Mesodermal cell (in vitro differentiated cells): Measurements from ENCODE around the gene RRBP1.

ENCODE experiments used
- H3K27ac ChIP-seq: 2 replicates; pipeline ENCODE4 v1.7.0; 2013; ENCODE audit warnings: mild to moderate bottlenecking, low read depth, low read length, moderate library complexity; ENCODE audit not compliant: severe bottlenecking
- H3K36me3 ChIP-seq: 2 replicates; pipeline ENCODE4 v1.7.1; 2013; ENCODE audit warnings: mild to moderate bottlenecking, low read length, moderate library complexity; ENCODE audit not compliant: control insufficient read depth, insufficient read depth
- H3K4me1 ChIP-seq: one replicate; pipeline ENCODE4 v1.7.1; 2013; ENCODE audit warnings: mild to moderate bottlenecking, low read length; ENCODE audit not compliant: insufficient read depth, control insufficient read depth, poor library complexity, severe bottlenecking
- H3K4me3 ChIP-seq: 2 replicates; pipeline ENCODE4 v1.7.0; 2013; ENCODE audit warnings: low read length, control low read depth, mild to moderate bottlenecking; ENCODE audit not compliant: insufficient read depth, poor library complexity, severe bottlenecking; ENCODE audit errors: extremely low read depth
- H3K9me3 ChIP-seq: 2 replicates; pipeline ENCODE4 v1.7.1; 2013; ENCODE audit warnings: mild to moderate bottlenecking, low read length, moderate library complexity; ENCODE audit not compliant: control insufficient read depth
- WGBS, 2 experiments: methylation state at CpG; one replicate each; pipeline ENCODE4 v1.1.5; 2013; ENCODE audit warnings: missing lambda C conversion rate in 2 of 2; ENCODE audit not compliant: insufficient coverage in 2 of 2; 5-methylcytosine and 5-hydroxymethylcytosine counted together

RRBP1 gene

DNA sequence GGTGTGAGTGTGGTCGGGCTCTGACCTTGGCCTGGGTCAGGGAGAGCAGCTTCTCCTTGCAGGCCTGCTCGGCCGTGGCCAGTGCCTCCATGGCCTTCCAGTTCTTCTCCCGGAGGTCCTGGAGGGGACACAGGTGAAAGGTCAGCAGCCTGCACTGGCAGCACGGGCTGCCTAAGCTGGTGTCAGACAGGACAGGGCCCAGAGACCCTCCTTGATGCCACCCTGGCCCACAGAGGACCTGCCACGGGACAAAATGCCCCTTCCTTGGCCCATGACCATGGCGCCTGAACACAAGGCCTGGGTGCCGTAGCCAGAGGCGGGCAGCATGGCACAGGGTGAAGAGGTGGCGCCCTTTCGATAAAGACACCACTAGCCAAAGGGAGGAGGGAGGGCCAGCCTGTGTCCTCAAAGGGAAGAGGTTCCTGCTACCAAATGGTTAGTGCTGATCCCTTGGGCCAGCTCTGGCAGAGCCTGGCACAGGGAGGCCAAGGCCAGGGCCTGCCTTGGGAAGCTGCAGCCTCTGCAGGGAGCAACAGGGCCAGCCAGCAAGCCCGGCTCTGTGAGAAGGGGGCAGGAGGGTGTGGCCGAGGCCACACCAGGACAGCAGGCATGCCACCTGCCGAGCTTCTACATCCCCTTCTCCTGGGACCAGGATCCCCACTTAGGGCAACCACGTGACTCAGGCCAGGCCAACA is 57.3 kb downstream of the RRBP1 start:
- Histone ChIP-seq H3K27ac (no peak overlapping the region), H3K36me3 (peaks cover 98% of the 10 kb centered on the region), H3K4me3 (no peak overlapping the region), H3K9me3 (no peaks in the 10 kb centered on the region), H3K4me1 (no peaks in the 10 kb centered on the region)
- 94 to 95% methylated on average over 14 to 15 of the region's 15 CpGs for WGBS, 2 experiments

DNA sequence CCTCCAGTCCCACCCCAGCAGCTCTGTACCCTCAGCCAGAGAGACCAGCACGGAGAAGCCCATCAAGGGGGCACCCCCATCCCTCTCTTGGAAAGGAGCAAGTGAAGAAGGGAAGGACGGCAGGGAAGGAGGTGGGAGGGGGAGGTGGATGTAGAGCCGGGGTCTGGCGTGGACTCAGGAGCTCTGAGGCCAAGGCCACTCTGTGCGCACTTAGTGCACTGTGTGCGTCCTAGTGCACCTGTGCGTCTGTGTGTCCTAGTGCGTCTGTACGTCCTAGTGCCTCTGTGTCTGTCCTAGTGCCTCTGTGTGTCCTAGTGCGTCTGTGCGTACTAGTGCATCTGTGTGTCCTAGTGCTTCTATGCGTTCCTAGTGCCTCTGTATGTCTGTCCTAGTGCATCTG is 58.0 kb downstream of the RRBP1 start:
- Histone ChIP-seq H3K4me3 (no peak overlapping the region), H3K27ac (no peak overlapping the region), H3K36me3 (peaks cover 98% of the 10 kb centered on the region), H3K9me3 (no peaks in the 10 kb centered on the region), H3K4me1 (no peaks in the 10 kb centered on the region)
- 98 to 100% methylated on average over 9 to 10 of the region's 12 CpGs for WGBS, 2 experiments

DNA sequence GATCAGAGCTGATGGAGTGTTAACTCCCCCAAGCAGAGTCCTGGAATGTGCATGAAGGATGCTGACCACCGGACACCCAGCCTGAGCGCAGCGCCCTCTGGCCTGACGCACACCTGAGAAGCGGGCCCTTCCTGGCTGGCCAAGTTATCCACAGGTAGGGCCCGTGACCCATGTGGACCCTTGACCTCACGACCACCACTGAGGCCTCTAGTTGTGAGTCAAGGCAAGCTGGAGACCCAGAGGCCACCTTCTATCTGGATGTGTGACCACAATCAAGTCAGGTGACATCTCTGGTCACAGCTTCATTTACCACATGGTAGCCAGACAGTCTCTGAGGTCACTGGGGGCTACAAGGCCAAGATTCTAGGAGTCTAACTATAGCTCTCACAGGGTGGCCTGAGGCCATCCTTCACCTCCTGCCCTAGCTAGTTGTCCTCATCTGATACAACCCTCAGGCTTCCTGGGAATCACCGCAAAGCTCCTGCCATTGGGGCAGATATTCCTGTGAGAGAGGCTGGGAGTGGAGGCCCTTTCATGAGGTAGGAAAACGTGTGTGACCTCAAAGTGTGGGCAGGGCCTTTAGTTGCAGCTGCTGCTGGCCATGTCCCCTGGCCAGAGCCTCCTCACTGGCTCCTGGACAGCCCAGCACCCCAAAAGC is 59.1 kb downstream of the RRBP1 start:
- Histone ChIP-seq H3K36me3 (peaks cover 97% of the 10 kb centered on the region), H3K4me3 (no peak overlapping the region), H3K27ac (no peak overlapping the region), H3K4me1 (no peaks in the 10 kb centered on the region), H3K9me3 (no peaks in the 10 kb centered on the region)
- 97 to 100% methylated on average over 7 to 8 of the region's 9 CpGs for WGBS, 2 experiments

DNA sequence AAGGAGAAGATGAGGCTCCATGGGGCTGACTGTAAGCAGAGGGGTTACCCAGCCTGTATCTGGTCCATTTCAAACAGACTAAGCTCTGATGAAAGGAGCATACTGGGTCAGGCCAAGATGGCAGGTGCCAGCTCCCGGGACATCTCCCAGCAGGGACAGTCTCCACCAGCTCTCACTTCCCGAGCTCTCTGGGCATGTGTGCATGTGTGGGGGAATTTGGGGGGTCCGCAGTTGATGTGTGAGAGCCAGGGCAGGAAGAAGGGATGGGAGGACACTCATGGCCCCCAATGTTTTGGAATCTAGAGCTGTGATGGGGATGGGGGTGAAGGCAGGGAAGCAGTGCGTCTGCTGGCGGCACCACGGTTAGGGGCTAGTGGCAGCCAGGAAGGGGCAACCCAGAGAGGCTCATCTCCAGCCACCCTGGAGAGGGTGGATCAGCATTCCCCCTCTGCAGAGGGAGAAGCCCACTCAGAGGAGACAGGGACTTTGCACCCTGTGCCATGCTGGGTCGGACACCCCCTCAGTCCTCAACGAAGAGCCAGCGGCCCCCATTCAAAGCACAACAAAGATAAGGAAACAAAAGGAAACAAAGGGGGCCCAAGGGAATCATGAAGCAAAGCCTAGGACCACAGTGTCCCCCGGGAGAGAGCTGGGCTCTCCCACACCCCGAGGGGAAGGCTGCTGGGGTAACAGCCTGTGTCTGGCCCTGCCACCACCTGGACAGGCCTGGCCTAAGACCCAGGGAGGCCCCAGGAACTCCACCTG is 59.8 kb downstream of the RRBP1 start:
- no peak overlapping the region for H3K4me3 ChIP-seq
- 99% methylated on average over 8 to 10 of the region's 11 CpGs for WGBS, 2 experiments
- H3K9me3 ChIP-seq: no peaks in the 10 kb centered on the region
- H3K4me1 ChIP-seq: no peaks in the 10 kb centered on the region
- no peak overlapping the region for H3K27ac ChIP-seq
- H3K36me3 ChIP-seq: peaks cover 96% of the 10 kb centered on the region

DNA sequence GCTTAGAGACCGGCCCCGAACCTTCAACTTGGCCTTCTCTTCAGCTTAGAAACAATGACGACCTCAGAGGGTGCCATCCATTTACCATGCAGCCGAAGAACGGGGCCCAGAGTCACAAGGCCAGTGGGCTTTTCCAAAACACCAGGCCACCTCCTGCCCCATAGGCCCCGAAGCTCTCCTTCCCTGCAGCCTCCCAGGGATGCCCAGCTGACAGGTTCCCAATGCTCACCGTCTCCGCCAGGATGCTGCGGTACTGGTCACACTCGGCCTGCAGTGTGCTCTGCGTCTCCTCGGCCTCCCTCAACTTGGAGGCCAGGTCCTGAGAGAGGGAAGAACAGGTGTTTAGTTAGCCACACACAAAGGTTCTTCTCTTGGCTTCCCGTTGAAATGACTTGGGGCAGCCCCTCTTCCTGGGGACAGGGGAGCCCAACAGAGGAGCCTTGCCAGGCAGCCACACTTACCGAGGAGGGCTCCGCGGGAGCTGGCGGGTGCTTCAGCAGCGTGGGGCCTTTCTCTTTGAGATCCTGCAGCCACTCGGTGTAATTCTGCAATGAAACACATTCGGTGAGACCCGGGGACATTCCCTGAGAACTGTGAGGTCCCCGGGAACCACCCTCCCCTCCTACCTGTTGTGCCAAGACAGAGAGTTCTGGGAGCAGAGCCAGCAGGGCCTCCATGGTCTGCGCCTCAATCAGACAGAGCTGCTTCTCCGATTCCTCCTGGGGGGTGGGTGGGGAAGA is 60.6 kb downstream of the RRBP1 start:
- no peaks in the 10 kb centered on the region for H3K9me3 ChIP-seq
- 97 to 98% methylated on average over 11 to 22 of the region's 24 CpGs for whole genome bisulfite sequencing, 2 experiments
- no peaks in the 10 kb centered on the region for H3K4me1 ChIP-seq
- peaks cover 96% of the 10 kb centered on the region for H3K36me3 ChIP-seq
- no peak overlapping the region for H3K4me3 ChIP-seq
- no peak overlapping the region for H3K27ac ChIP-seq

DNA sequence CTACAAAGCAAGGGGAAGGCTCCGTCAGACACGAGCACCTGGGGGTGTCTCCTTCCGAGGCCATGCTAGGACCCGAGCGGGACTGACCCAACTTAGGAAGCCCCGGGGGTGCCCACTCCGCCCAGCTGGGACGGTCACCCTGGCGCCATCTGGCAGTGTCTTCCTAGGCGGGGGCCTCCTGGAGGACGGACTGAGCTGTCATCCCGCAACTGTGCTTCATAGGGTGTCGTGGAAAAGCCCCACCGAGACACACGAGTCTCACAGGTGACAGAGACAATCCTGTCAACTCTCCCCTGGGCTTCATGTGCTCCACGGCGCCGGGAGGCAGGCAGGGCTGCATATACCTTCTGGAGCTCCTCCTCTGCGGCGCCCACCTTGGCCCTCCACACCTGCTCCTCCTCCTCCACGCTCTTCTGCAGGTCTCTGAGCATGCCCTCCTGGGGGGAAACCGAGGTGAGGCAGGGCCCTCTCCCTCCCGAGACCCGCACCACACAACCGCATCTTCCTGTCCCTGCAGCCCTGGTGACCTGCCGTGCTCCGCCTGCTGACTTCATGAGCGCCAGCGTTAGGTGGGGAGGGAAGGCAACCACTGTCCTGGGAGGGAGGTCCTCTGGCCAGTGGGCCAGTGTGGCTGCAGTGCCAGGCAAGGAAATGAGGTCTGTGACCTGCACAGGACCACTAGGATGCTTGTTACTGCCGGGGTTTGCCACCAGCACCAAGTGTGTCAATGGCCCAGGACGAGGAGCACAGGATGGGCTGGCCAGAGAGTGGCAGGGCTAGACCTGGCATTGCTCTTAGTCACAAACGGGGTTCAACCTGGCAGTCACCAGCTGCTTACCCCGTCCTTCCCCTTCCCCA is 61.4 kb downstream of the RRBP1 start:
- 94 to 98% methylated on average over 29 to 32 of the region's 33 CpGs for WGBS, 2 experiments
- no peak overlapping the region for H3K27ac ChIP-seq
- no peaks in the 10 kb centered on the region for H3K9me3 ChIP-seq
- no peaks in the 10 kb centered on the region for H3K4me1 ChIP-seq
- no peak overlapping the region for H3K4me3 ChIP-seq
- peaks cover 96% of the 10 kb centered on the region for H3K36me3 ChIP-seq

DNA sequence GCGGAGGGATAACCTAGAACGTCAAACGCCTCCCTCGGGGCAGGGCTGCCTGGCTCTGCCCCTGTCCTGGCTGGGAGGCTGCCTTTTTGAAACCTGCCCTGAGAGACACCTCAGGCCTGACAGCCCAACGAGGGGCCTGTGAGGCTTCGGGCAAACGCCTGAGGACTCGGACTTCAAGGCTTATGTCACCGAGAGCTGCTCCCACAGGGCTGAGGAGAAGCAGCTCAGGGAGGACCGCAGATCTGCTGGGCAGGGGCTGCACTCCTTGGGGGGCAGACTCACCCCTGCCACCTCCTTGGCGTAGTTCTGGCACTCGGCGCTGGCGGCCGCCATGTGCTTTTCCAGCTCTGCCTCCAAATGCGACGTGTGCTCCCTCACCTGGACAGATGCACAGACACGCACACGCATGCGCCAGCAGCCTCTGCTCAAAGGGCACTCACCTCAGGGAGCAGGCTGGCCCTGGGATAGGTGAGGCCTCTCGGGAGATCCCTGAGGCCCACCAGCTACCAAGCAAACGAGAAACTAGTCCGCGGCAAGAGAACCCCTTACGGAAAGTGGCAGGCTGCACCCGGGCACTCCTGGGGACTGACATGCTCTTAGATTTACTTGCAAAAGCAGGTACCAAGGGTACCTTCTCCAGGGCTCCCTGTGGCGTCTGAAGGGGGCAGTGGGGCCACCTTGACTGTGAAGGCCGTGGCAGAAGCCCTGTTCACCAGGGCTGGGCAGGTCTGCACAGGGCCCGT is 62.5 kb downstream of the RRBP1 start:
- H3K9me3 ChIP-seq: no peaks in the 10 kb centered on the region
- no peaks in the 10 kb centered on the region for H3K4me1 ChIP-seq
- H3K27ac ChIP-seq: no peak overlapping the region
- no peak overlapping the region for H3K4me3 ChIP-seq
- 86 to 89% methylated on average over 29 of the region's 29 CpGs for WGBS, 2 experiments
- peaks cover 96% of the 10 kb centered on the region for H3K36me3 ChIP-seq

DNA sequence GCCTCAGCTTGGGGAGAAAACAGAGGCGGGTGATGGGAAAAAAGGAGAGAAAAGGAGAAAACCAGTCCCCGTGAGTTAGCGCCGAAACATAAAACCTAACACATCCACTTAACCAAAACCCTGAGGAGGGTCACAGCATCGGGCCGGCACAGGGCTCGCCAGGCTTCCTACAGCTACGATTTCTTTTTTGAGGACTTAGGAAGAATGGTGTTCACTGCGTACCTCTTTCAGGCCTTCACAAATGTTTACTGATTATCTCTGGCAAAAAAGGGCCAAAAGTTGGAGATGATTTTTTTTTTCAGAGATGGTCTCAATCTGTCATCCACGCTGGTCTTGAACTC is 63.4 kb downstream of the RRBP1 start:
- no peak overlapping the region for H3K4me3 ChIP-seq
- no peaks in the 10 kb centered on the region for H3K9me3 ChIP-seq
- peaks cover 93% of the 10 kb centered on the region for H3K36me3 ChIP-seq
- peaks cover 3% of the 10 kb centered on the region for H3K4me1 ChIP-seq
- H3K27ac ChIP-seq: no peak overlapping the region
- 95 to 97% methylated on average over 5 to 7 of the region's 10 CpGs for WGBS, 2 experiments

DNA sequence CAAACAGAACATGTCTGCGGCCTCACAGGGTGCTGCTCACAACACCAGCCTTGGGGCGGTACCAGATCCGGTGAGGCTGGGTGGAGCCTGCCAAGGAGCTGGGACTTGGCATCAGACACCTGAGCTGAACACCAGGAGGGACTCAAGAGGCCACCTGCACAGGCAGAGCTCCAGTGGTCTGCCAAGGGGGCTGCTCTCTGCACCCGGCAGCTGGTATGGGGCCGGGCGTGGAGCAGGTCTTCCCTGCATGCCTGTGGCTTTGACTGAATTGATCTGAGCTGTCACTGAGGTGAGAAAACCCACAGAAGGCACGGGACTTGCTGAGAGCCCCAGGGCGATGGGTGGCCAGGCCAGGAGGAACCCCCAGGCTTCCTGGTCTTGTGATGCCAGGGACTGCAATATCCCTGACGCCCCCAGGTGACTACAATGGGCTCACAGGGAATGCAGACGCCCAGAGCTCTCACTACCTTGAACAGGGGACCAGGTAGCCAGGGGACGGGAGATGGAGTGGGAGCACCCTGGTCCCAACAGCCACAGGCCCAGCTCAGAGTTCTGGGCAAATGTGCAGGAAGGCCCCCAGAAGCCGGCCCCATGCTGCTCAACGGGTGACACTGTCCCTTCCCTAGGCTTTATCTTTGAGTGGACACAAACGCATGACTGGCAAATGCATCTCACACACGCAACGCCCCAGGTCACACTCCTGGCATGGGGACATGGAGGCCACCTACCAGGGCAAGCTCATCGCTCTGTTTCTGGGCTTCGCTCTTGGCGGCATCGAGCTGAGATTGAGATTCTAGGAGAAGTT is 64.0 kb downstream of the RRBP1 start:
- Histone ChIP-seq H3K27ac (no peak overlapping the region), H3K9me3 (no peaks in the 10 kb centered on the region), H3K4me1 (peaks cover 3% of the 10 kb centered on the region), H3K4me3 (no peak overlapping the region), H3K36me3 (peaks cover 87% of the 10 kb centered on the region)
- WGBS, 2 experiments: 94 to 95% methylated on average over 19 to 20 of the region's 20 CpGs
